ENCODE data around the gene CENPH. TPM values are rescaled to one million over a fixed set of nuclear protein-coding genes. Genes with fewer than 3 reads are reported as not detected.
"Not testable (repeated sequence)": the region's sequence is repeated elsewhere in the genome, so short reads cannot be mapped to it uniquely, and the experiment has no call there.

CENPH gene
- total and polyA plus RNA-seq, 2 of the 8 experiments (the other 6 are each of a cell fraction or from before 2014, with no cell fraction given) = 69.0 to 82.8 TPM

- H3K9me3 ChIP-seq (ENCODE audit: insufficient read depth in 2 of 2, low read depth in 1 of 2, low read length in 1 of 2); H3K4me2 ChIP-seq (ENCODE audit: insufficient read depth in 1 of 2, low read depth in 2 of 2, low read length in 2 of 2); H3K23me2 ChIP-seq (ENCODE audit: low read depth, low read length); DNase-seq (ENCODE audit: low read depth in 1 of 2, low spot score in 2 of 2); H3K56ac ChIP-seq (replicated peaks; ENCODE audit: insufficient read length, low read depth, low read length); H3K27me3 ChIP-seq (replicated peaks in 1 of 4; ENCODE audit: control insufficient read depth in 3 of 4, extremely low read depth in 1 of 4, insufficient read depth in 3 of 4, low read length in 3 of 4); H3K4me3 ChIP-seq (ENCODE audit: extremely low read depth in 1 of 4, insufficient read depth in 2 of 4, low read depth in 3 of 4, low read length in 4 of 4); H3K23ac ChIP-seq (ENCODE audit: insufficient read length); H2BK5ac ChIP-seq (ENCODE audit: low read depth, low read length); H2AK5ac ChIP-seq (ENCODE audit: low read depth, low read length); H2BK120ac ChIP-seq (replicated peaks; ENCODE audit: low read depth, low read length); H4K91ac ChIP-seq (replicated peaks; ENCODE audit: insufficient read length, low read length); H3K18ac ChIP-seq (ENCODE audit: extremely low read depth, low read length); H3K14ac ChIP-seq (ENCODE audit: insufficient read length); H3K4me1 ChIP-seq (replicated peaks in 1 of 4; ENCODE audit: control insufficient read depth in 3 of 4, insufficient read depth in 4 of 4, low read length in 3 of 4); H3K9ac ChIP-seq (replicated peaks in 1 of 4; ENCODE audit: extremely low read depth in 1 of 4, low read depth in 3 of 4, low read length in 3 of 4); H2BK15ac ChIP-seq (ENCODE audit: low read length); H3K4ac ChIP-seq (replicated peaks; ENCODE audit: insufficient read length, low read depth, low read length); H3K79me1 ChIP-seq (ENCODE audit: low read depth, low read length); H4K20me1 ChIP-seq (replicated peaks in 1 of 2; ENCODE audit: control insufficient read depth in 1 of 2, insufficient read depth in 2 of 2, low read length in 2 of 2); FAIRE-seq; H3K27ac ChIP-seq (ENCODE audit: low read depth, low read length); H2BK20ac ChIP-seq (ENCODE audit: low read length); H2AFZ ChIP-seq (ENCODE audit: low read length); POLR2A ChIA-PET (ENCODE audit: partially characterized antibody); H2BK12ac ChIP-seq (ENCODE audit: low read depth, low read length); H4K5ac ChIP-seq (ENCODE audit: insufficient read length, low read depth, low read length); H4K8ac ChIP-seq (ENCODE audit: extremely low read depth, insufficient read depth, low read length); CTCF ChIA-PET (ENCODE audit: partially characterized antibody); H3K36me3 ChIP-seq (ENCODE audit: control insufficient read depth in 2 of 4, insufficient read depth in 4 of 4, low read length in 3 of 4): not testable (repeated sequence)
- peaks cover 0 to 27% of the 10 kb centered on the region in 2 experiments; a peak in 3 of 4 replicates for H3K79me2 ChIP-seq (ENCODE audit: control insufficient read depth in 1 of 2, insufficient read depth in 2 of 2, low read length in 2 of 2)
- WGBS, 2 experiments (ENCODE audit: extremely low coverage in 1 of 2, insufficient coverage in 1 of 2, insufficient read length in 1 of 2, insufficient replicate concordance in 2 of 2, low coverage in 1 of 2, low lambda C conversion rate in 2 of 2, missing lambda C conversion rate in 1 of 2) = 92% methylated on average over 5 of the region's 9 CpGs; no CpG with 5 or more reads in 1 of the 2 experiments
These were observed 31.4 kb downstream of the CENPH start for GRCh38 chr5:69220833-69221232.

Measured in H1 (cell line).